Measurements from ENCODE around the gene PIM3.

PIM3 gene

GRCh38 chr22:50008151-50009040 is 47.8 kb downstream of the PIM3 start:
- DNase-seq = no peak

- DNase-seq = no peak
Observed at GRCh38 chr22:50009251-50009650, 48.7 kb downstream of the PIM3 start.

- DNase-seq = no peak
Observed at GRCh38 chr22:50009765-50010675, 49.4 kb downstream of the PIM3 start.

- no peak for DNase-seq
Observed at GRCh38 chr22:50010676-50011446, 50.3 kb downstream of the PIM3 start.

- DNase-seq = no peak
Observed at GRCh38 chr22:50011447-50012210, 51.1 kb downstream of the PIM3 start.

- no peak for DNase-seq
Observed at GRCh38 chr22:50012211-50013181, 51.9 kb downstream of the PIM3 start, which contains the start of gene IL17REL. TSS of gene IL17REL (minus strand) at chr22:50012765. CDS start at chr22:50012646, 119 bp downstream.
